Measurements from ENCODE around the gene FNDC3A.

DNA sequence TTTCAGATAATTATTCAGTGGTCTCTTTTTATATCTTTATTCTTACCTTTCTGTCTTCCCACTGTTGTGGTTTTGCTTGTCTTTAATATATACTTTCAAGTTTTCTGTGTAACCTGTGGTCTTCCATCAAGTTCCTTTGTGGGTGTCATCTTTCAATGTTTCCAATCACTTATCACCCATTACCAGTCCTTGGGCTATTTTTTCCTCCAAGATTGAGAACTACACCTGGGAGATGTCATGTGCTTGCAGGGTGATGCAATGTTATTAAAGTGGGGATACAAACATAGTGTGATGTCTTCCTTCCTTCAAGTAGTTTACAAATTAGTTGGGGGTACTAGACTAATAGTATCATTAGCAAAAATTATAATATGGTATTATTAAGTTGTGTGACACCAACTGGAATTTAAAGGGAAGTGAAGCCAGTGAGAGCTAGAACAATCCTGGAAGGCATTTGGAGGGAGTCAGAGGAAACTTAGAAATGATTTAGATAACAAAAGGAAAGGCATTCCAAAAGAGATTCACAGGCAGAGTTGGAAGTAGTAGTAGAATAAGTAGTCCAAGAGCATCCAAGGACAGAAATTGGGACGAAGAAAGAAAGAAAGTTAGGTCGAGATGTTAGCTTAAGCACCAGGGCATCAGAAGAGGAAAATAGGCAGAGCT, 3.4 kb downstream of the FNDC3A start:
- TF ChIP-seq, protein P1, sequence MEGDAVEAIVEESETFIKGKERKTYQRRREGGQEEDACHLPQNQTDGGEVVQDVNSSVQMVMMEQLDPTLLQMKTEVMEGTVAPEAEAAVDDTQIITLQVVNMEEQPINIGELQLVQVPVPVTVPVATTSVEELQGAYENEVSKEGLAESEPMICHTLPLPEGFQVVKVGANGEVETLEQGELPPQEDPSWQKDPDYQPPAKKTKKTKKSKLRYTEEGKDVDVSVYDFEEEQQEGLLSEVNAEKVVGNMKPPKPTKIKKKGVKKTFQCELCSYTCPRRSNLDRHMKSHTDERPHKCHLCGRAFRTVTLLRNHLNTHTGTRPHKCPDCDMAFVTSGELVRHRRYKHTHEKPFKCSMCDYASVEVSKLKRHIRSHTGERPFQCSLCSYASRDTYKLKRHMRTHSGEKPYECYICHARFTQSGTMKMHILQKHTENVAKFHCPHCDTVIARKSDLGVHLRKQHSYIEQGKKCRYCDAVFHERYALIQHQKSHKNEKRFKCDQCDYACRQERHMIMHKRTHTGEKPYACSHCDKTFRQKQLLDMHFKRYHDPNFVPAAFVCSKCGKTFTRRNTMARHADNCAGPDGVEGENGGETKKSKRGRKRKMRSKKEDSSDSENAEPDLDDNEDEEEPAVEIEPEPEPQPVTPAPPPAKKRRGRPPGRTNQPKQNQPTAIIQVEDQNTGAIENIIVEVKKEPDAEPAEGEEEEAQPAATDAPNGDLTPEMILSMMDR (IDR thresholded peaks at IDR 0.05; ENCODE audit: borderline replicate concordance, extremely low read depth, low read length, poor library complexity, severe bottlenecking): no peak
- no peak for TF ChIP-seq EZH2 (IDR thresholded peaks at IDR 0.05; ENCODE audit: borderline replicate concordance, low read depth, low read length, severe bottlenecking)
